Osteoblast (primary cell): ENCODE results near the gene NDRG3. TPM values are rescaled to one million over a fixed set of nuclear protein-coding genes. Genes with fewer than 3 reads are reported as not detected.
A peak's percentile ranks its signal among the peaks of the same experiment; 100 is the strongest.

Experiments
- DNase-seq: peaks from one replicate; pipeline ENCODE4 v3.0.0; 2011; ENCODE audit warnings: low spot score, mixed read lengths; ENCODE audit not compliant: insufficient read length; ENCODE audit errors: missing footprints
- H2AFZ ChIP-seq: 2 replicates; pipeline ENCODE4 v1.6.0; 2011; ENCODE audit warnings: mild to moderate bottlenecking, low read length
- H3K27ac ChIP-seq: 2 replicates; pipeline ENCODE4 v1.5.1; 2011; ENCODE audit warnings: mild to moderate bottlenecking, low read depth, low read length, moderate library complexity
- H3K27me3 ChIP-seq: 2 replicates; pipeline ENCODE4 v1.6.0; 2012; ENCODE audit warnings: mild to moderate bottlenecking, control low read depth, inconsistent platforms, low read length, moderate library complexity; ENCODE audit not compliant: insufficient read depth
- H3K36me3 ChIP-seq: 2 replicates; pipeline ENCODE4 v1.5.1; 2011; ENCODE audit warnings: mild to moderate bottlenecking, low read length, control low read depth, moderate library complexity; ENCODE audit not compliant: insufficient read depth
- H3K4me1 ChIP-seq: 2 replicates; pipeline ENCODE4 v1.5.1; 2011; ENCODE audit warnings: mild to moderate bottlenecking, low read length, control low read depth, moderate library complexity; ENCODE audit not compliant: insufficient read depth
- H3K4me2 ChIP-seq: 2 replicates; pipeline ENCODE4 v1.6.0; 2011; ENCODE audit warnings: mild to moderate bottlenecking, low read length; ENCODE audit not compliant: insufficient read depth
- H3K4me3 ChIP-seq: fragments of 200-600 bp; sonication (generic); 3 replicates; pipeline ENCODE4 v1.5.1; 2012; ENCODE audit warnings: mild to moderate bottlenecking, low read length, inconsistent platforms; ENCODE audit not compliant: insufficient read depth
- H3K79me2 ChIP-seq: 2 replicates; pipeline ENCODE4 v1.6.0; 2012; ENCODE audit warnings: mild to moderate bottlenecking, low read length, control low read depth, inconsistent platforms; ENCODE audit not compliant: insufficient read depth
- H3K9me3 ChIP-seq: 2 replicates; pipeline ENCODE4 v1.5.1; 2011; ENCODE audit warnings: low read depth, low read length, control low read depth
- H4K20me1 ChIP-seq: 2 replicates; pipeline ENCODE4 v1.6.0; 2012; ENCODE audit warnings: mild to moderate bottlenecking, low read length, control low read depth; ENCODE audit not compliant: insufficient read depth
- total RNA-seq: library from RNA; depleted of rRNA; stranded (reverse); fragments of >200 nt; gene quantifications from 2 replicates; pipeline ENCODE4 v1.2.3, GENCODE V29; 2012
- TF ChIP-seq, protein P1 (sequence below): IDR thresholded peaks from 2 replicates; pipeline ENCODE4 v1.5.1; 2011; ENCODE audit warnings: mild to moderate bottlenecking, low read depth, low read length, moderate library complexity; ENCODE audit errors: extremely low read depth

NDRG3 gene
- total RNA-seq, 1 donor: 26.4 TPM

DNA sequence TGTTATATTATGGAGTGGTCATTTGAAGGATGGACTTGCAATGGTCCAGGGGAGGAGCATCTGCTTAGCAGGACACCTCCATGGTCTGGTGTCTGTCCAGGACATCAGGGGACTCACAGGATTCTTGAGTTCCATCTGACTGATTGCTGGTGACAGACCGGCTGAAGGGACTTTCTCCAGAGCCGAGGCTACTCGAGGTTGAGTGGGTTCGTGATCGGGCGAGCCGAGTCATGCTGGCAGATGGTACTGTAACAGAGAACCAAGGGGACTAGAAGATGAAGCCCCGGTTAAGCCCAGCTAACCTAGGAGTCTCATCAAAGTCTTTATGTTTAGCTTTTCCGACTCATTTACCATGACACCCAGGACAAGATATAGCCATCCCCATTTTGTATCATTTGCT, 92.4 kb downstream of the NDRG3 start:
- Histone ChIP-seq H3K79me2 (no peaks in the 10 kb centered on the region), H3K36me3 (peaks cover 30% of the 10 kb centered on the region), H3K27ac (no peak overlapping the region), H2AFZ (no peak overlapping the region), H3K4me3 (no peak overlapping the region), H3K4me1 (no peaks in the 10 kb centered on the region), H3K27me3 (no peaks in the 10 kb centered on the region), H4K20me1 (no peaks in the 10 kb centered on the region), H3K9me3 (no peaks in the 10 kb centered on the region), H3K4me2 (no peak overlapping the region)
- TF ChIP-seq, protein P1, sequence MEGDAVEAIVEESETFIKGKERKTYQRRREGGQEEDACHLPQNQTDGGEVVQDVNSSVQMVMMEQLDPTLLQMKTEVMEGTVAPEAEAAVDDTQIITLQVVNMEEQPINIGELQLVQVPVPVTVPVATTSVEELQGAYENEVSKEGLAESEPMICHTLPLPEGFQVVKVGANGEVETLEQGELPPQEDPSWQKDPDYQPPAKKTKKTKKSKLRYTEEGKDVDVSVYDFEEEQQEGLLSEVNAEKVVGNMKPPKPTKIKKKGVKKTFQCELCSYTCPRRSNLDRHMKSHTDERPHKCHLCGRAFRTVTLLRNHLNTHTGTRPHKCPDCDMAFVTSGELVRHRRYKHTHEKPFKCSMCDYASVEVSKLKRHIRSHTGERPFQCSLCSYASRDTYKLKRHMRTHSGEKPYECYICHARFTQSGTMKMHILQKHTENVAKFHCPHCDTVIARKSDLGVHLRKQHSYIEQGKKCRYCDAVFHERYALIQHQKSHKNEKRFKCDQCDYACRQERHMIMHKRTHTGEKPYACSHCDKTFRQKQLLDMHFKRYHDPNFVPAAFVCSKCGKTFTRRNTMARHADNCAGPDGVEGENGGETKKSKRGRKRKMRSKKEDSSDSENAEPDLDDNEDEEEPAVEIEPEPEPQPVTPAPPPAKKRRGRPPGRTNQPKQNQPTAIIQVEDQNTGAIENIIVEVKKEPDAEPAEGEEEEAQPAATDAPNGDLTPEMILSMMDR: no peak
- DNase-seq: no peak

DNA sequence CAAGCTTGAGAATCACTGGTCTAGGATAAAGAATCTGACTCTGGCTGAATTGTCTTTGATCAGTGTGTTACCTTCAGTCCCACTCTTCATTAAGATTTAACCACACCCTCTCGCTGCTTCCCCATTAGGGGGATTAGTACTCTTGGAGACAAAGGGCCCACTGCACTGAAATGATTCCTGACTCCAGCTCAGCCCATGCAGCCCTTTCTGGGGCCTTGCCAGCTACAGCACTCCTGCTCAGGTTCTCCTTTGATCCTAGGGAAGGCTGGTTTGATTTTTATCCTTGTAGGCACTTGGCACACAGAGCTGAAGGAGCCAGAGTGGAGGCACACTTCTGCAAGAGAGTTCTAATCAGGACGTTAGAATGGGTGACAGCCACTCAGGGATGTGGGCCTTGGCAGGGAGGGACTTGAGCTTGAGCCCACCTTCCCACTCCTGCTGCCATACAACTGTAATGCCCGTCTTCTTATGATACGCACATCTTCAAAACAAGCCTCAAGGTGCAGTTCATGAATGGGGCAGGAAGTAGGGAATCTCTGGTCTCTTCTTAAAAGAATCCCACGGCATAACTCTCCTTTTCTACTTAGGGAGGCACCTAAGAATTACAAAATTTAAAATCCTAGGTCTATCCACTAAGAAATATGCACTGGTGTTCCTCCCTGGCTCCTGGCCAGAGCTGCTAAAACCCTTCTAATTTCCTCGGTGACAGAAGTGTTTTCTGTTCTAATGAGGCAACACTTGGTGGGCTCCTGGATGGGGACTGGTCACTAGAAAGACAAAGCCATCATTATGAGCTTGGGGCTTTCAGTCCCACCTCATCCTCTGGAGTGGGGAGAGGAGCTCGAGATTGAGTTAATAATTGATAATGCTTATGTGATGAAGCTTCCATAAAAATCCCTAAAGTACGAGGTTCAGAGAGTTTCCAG, 98.4 kb downstream of the NDRG3 start:
- Histone ChIP-seq H3K4me3 (no peak overlapping the region), H3K79me2 (no peaks in the 10 kb centered on the region), H3K27me3 (no peaks in the 10 kb centered on the region), H3K4me2 (no peak overlapping the region), H4K20me1 (no peaks in the 10 kb centered on the region), H3K4me1 (no peaks in the 10 kb centered on the region), H3K9me3 (no peaks in the 10 kb centered on the region), H3K27ac (no peak overlapping the region), H3K36me3 (peaks cover 3% of the 10 kb centered on the region), H2AFZ (no peak overlapping the region)
- TF ChIP-seq, protein P1: no peak
- DNase-seq: no peak

DNA sequence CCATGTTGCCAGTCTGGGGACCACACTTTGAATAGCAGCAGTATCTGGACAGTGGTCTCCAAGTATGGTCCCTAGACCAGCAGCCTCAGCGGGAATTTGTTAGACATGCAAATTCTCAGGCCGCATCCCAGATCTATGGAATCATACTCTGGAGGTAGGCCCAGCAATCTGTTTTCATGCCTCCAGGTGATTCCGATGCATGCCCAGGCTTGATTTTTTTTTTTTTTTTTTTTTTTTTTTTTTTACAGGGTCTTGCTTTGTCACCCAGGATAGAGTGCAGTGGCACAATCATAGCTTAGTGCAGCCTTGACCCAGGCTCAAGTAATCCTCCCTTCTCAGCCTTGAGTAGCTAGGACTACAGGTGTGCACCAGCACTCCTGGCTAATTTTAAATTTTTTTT, 99.2 kb downstream of the NDRG3 start:
- TF ChIP-seq, protein P1: no peak
- no peak for DNase-seq
- Histone ChIP-seq H3K27me3 (no peaks in the 10 kb centered on the region), H3K36me3 (peaks cover 3% of the 10 kb centered on the region), H4K20me1 (no peaks in the 10 kb centered on the region), H3K4me3 (no peak overlapping the region), H3K79me2 (no peaks in the 10 kb centered on the region), H3K9me3 (no peaks in the 10 kb centered on the region), H3K4me2 (no peak overlapping the region), H2AFZ (no peak overlapping the region), H3K4me1 (no peaks in the 10 kb centered on the region), H3K27ac (no peak overlapping the region)

DNA sequence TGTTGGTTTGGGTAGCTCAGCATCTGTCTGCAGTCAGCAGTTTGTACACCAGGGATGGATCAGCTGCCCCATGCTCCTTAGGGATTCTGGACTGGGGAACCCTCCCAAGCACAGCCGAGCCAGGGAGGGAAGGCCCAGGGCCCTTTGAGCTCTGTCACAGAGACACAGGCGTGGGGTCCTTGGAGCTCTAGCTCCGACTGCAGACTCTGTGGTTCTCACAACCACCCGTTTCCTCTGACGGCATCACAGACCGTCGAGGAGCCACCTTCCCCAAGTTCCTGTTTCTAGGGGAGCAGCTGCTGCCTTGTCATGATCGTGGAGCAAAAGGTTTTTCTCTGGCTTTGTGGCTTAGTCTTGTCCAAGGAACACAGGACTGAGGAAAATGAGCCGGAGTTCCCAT, 99.9 kb downstream of the NDRG3 start, which contains the start of gene SLA2:
Gene SLA2 (minus strand): TSS at position 199 of the 400 bp plus-strand sequence. CDS start 4,861 bp downstream, outside the sequence.
- Histone ChIP-seq H3K27me3 (no peaks in the 10 kb centered on the region), H2AFZ (peak within 1 kb of the TSS; percentile 46), H3K9me3 (no peaks in the 10 kb centered on the region), H3K36me3 (no peaks in the 10 kb centered on the region), H3K27ac (no peak within 1 kb of the TSS), H3K79me2 (no peaks in the 10 kb centered on the region), H3K4me1 (no peaks in the 10 kb centered on the region), H4K20me1 (no peaks in the 10 kb centered on the region), H3K4me2 (no peak within 1 kb of the TSS), H3K4me3 (no peak within 1 kb of the TSS)
- TF ChIP-seq, protein P1: no peak
- no peak for DNase-seq
